Activated gamma-delta T cell treated with Interleukin-2 at 50 U/mL for 16 hours (primary cell): ENCODE results near the gene EPB41.
"Not testable (repeated sequence)": the region's sequence is repeated elsewhere in the genome, so short reads cannot be mapped to it uniquely, and the experiment has no call there.

ENCODE experiments used
- DNase-seq: peaks from one replicate; pipeline ENCODE4 v3.0.0-alpha.2; 2020

The EPB41 gene

DNA sequence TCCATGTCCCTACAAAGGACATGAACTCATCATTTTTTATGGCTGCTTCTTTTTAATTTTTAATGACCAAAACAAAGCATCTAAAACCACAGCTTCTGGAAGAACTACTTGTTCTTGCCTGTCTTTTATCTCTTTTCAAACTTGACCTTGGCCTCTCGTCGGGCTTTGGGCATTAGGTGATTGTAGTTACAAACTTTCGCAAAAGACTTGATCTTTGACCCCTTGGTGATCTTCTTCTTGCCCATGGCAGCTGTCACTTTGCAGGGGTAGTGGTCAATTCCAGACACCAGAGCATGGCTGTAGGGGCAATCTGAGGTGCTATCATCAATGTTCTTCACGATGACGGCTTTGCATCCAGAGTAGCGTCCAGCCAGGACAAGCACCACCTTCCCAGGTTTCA is 67.8 kb downstream of the EPB41 start:
- no peak for DNase-seq

DNA sequence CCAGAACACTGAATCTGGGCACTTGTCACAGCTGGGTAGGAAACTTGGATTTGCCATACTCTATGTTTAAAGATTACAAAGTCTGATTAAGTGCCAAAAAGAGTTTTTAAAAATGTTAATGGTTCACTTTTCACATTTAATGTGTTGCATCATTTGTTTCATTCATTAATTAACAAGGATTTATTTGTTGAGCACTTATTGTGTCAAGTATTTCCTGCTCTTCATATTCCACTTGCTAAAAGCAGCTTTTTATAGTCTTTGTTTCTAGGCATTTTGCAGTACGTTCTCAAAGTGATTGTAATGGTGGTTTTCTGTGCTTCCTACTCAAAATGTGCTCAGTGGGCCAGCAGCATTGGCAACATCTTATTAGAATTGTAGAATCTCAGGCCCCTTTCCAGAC is 68.7 kb downstream of the EPB41 start:
- DNase-seq: no peak

DNA sequence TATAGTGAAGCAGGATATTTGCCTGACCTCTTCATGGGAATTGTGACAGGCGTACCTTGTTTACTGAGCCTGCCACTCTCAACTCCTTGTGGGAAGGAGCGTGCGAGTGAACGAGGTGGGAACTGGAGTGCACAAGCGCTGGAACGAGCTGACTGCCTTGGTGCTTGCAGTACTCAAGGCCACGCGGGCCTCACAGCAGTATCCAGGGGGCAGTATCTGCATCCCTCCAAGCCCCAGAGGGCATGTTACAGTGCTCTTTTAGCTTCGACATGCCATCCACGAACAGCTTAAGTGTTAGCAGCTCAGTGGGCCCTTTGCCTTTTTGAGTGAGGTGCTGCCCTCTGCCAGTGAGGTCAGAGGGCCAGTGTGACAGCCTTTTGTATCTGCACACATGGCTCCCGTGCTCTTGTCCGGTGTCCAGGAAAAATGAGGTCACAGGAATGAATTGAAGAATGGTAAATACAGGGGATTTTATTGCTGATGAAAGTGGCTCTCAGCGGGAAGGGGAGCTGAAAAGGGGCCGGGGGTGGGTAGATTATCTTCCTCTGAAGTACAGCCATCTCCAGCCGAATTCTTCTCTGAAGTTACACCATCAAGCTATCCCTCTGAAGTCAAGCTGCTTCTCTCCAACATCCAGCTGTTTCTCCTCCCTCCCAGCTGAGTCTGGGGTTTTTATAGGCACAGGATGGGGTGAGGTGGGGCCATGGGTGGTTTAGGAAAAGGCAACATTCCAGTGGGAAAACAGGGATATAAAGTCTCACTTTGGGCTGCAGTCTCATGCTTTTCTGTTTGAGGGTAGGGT is 69.3 kb downstream of the EPB41 start:
- no peak for DNase-seq

DNA sequence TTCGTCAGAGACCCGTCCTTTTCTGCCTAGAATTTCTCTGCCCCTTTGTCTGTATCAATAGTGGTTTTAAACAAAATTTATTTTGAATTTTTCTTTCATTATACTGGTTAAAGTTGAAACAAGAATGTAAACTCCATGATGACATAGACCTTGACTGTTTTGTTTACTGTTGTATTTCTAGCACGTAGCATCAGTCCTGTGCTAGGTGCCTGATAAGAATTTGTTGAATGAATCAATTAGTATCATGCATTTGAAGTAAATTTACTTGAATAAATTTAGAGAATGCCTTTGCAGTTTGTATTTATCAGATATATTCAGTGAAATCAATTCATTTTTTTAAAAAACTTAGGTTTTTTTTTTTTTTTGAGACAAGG is 69.9 kb downstream of the EPB41 start:
- DNase-seq: no peak

DNA sequence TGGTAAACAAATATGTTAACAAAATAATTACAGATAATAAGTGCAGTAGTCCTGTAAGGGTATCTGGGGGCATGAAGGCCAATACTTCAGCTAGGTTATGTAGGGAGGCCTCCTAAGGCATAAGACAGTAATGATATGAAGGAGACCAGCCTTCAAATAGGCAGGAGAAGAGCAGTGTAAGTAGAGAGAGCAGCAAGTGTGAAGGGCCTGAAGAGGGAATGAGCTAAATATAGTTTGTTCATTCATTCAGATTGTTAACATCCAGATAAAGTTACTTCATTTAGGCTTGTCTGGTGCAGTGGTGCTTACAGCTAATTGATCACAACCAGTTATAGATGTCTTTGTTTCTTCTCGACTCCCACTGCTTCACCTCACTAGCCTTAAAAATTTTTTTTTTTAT is 71.1 kb downstream of the EPB41 start:
- no peak for DNase-seq

DNA sequence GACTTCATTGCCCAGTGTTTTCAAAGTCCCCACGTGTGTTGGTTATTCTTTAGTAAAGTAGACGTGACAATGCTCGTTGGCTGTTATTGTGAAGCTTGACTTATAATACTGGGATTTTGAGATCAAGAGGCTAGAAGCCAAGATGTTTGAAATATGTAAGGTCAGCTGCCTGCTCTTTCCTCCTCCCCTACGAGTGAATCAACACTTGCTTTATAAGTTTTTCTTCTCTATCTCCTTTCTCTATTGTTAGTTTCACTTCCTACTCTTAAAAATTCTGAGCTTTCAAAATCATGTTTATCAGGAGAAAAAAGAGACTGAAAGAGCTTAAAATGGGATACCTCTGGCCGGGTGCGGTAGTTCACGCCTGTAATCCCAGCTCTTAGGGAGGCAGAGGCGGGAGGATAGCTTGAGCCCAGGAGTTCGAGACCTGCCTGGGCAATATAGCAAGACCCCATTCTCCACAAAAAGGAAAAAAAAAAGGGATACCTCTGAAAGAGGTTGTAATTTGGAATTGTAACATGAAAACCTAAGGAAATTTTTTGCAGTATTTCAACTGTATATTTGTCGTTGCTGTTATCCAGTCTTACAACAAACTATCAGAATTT is 72.0 kb downstream of the EPB41 start:
- DNase-seq: no peak

DNA sequence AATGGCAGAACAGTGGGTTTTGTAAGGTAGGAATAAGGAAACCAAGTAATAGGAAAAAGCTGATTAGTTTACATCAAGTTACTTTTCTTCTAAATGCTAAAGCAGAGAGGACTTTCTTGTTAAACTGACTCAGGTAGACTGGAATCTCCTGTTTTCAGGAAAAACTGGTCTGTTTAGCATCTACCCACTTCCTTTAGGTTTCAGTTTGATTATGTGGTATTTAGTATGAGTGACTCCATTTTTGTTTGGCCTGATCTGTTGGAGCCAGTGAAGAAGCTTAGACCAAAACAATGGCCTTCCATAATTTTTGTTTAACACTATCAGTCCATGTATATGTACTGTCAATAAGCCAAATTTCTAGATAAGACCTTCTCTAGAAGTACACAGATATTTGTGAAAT is 88.4 kb downstream of the EPB41 start:
- no peak for DNase-seq

DNA sequence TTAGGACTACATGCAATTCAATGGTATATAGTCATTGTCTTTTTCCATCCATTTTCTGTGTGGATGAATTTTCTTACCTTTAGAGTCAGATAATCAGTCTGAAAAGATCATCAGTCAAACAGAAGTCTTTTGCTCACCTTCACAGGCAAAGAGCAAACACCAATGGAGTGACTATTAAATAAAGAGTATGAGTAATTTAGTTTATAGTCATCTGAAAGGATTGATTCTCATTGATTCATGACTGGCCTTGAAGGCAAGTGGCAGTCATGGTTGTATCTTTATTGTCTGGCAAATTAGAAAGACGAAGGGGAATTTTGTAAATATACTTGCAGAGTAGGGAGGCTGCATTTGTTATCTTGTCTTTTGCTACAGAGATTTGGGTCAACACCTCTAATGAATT is 89.9 kb downstream of the EPB41 start:
- no peak for DNase-seq

DNA sequence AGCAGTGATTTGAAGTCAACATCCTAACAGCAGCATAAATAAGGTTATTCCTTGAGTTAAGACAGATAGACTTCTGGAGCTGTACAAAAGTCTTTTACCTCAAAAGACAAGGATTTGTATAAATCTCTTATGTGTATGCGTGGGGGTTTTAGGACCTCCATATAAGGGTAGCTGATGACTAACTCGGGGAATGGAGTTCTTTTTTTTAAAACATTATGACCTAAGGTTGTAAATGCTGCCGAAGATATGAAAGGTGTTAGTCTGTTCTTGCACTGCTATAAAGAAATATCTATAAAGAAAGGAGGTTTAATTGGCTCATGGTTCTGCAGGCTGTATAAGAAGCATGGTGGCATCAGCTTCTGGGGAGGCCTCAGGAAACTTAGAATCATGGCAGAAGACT is 90.4 kb downstream of the EPB41 start:
- no peak for DNase-seq

DNA sequence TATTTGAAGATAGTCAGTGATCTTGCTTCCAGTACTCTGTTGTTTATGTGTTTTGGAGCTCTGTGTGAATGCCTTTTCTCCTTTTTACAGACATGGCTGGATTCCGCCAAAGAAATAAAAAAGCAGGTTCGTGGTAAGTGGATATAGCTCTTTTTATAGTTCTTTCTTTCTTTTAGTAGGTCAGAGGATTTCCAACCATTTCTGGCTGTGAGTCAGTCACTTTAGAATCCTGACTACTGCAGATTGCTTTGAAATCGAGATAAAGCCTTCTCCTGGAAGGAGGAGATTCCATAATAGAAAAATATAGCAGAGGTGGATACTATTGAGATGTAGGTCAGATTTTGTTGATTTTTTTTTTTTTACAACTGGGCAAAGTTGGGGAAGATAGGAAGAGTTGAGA is 97.4 kb downstream of the EPB41 start:
- no peak for DNase-seq

DNA sequence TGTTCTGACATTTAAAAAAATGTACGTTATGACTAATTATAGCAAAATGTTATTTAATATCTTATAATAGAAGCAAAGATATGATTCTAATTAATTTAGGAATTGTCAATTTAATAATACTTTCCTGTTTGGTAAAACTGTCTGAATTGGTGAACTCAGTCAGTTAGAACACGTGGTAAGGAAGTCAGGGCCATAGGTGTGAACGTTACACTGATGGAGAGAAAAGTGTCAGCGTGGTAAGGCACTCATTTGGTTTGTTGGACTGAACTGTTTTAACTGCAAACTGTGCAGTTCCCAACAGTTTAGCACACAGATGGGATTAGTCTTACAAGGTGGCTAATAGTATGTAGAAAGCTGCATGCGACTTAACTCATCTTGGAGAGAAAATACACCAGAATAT is 102.9 kb downstream of the EPB41 start:
- no peak for DNase-seq

DNA sequence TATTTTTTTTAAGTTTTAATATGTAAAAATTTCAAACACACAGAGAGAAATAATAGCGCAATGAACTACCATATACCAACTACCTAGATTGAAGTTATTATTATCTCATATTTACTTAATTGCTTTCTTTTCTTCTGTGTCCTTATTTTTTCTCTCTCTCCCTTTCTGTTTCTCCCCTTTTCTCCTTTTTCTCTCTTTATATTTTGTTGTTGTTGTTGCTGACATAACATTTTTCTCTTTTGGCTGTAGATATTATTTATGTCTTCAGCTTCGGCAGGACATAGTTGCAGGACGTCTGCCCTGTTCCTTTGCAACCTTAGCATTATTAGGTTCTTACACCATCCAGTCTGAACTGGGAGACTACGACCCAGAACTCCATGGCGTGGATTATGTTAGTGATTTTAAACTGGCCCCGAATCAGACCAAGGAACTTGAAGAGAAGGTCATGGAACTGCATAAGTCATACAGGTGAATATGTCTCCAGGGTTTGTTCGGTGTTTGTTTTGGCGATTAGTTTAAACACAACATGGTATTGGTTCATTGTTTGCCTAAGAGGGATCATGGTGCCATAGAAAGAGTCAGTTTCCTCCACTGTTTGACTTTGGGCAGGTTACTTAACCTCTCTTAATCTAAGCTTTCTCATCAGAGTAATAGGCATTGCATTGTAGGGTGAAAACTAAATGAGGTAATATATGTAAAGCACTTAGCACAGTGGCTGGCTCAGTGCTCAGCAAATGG is 103.8 kb downstream of the EPB41 start:
- DNase-seq: no peak

DNA sequence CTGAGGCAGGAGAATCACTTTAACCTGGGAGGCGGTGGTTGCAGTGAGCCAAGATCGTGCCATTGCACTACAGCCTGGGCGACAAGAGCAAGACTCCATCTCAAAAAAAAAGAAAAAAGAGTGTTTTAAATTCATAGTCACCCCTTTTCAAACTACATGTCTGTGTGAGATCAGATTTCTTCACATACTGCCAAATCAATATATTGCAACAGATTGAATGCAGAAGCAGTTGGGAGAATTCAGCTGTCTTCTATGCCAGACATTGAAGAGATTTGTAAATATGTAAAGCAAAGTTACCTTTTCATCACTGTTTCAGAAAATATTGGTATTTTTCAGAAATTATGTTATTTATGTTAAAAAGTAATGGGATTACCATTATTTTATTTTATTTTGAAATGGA is 108.3 kb downstream of the EPB41 start:
- DNase-seq: no peak

DNA sequence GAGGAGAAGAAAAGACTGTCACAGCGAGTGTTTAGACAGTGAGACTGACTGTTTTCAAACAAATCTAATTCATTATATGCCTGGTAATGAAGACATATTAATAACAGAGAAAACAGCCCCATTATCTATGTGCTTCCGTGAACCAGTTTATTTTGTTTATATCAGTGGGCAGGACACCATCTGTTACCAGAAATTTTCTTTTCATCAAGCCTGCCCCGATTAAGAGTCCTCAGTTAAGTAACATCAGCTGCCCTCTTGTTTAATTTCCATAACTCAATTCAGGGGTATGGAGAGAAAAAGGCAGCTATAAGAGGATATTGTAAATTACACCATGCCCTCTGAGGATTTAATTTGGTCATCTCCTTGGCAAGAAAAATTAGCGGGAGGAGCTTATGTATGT is 115.3 kb downstream of the EPB41 start:
- DNase-seq: no peak

DNA sequence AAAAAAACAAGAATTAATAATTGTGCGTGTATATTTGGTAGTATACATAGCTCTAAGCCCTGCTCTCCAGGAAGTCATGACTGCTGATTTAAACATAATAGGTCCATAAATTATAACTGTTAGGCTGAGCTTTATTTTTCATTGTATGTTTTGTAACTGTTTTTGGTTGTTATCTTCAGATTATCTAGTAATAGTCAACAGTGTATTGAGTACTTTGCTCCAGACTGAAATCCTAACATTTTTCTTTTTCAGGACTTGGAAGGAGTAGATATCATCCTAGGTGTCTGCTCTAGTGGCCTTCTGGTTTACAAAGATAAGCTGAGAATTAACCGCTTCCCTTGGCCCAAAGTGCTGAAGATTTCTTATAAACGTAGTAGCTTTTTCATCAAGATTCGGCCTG is 118.5 kb downstream of the EPB41 start:
- DNase-seq: no peak

DNA sequence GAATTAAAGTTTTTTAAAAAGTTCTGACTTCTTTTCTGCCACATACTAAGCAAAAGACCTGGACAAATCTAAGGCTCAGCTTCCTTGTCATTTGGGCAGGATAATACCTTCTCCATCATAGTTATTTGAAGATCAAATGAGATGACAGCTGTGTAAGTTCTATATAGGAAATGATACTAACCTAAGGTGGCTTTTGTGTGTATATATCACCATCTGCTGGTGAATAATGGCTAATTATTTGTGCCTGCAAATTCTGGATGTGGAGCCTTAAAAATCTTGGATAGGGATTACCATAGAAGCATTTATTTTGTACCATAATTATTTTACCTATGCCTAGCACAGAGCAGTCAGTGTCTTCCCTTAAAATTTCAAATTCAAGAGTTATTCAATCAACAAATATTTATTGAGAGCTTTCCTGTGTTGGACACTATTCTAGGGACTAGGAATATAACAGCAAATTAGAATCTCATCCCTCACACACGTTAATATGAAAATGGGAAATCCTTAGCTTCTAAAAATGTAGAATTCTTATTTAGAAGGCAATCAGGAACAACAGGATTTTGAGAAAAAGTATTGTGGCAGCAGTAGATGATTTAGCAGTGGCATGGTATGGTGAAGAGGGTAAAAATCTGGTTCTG is 119.6 kb downstream of the EPB41 start:
- DNase-seq: no peak

DNA sequence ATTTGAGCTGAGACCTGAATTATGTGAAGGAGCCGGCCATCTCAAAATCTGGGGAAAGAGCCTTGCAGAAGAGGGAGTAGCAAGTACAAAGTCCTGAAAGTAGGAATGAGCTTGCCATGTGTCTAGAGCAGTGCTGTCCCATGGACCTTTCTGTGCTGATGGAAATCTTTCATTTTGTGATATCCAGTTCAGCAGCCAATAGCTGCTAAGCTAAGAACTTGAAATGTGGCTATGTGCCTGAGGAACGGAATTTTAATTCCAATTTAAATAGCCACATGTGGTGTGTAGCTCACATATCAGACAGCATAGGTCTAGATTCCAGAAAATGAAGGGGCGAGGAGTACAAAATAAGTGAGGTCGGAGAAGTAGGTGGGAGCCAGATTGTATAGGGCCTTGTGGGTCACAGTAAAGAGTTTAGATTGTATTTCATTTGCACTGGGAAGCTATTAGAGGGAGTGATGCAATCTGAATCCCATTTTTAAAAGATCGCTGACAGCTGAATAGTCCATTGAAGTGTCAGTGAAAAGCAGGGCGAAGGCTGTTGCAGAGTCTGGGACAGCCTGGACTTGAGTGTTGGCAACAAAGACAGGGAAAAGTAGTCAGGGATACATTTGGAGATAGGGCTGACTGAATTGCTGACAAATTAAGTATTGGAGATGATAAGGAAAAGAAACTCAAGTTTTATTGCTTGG is 129.1 kb downstream of the EPB41 start:
- DNase-seq: no peak

DNA sequence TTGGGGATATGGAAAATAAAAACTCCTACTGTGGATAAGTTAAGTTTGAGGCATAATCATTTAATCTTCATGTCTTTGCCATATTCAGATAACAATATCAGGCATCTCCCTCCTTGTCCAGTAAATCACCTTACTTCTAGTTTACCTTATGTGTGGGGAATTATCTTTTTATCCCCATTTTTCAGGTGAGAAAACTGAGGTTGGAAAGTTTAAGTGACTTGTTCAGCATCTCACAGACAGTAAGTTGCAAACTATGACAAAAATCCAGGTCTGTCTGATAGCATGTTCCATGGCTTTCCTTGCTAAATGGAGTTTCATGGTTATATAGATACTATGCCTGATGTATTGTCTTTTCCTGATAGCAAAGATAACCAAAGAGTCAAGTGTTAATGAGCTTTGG is 129.6 kb downstream of the EPB41 start:
- DNase-seq: no peak

DNA sequence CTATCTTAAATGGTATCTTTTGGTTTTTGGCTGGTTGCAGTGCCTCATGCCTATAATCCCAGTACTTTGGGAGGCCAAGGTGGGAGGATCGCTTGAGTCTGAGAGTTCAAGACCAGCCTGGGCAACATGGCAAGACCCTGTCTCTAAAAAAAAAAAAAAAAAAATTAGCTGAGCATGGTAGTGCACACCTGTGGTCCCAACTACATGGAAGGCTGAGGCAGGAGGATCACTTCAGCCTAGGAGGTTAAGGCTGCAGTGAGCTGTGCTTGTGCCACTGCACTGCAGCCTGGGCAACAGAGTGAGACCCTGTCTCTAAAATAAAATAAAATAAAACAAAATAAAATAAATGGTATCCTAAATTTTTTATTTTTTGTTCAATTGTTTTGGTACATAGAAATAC is 131.3 kb downstream of the EPB41 start:
- DNase-seq: not testable (repeated sequence)

DNA sequence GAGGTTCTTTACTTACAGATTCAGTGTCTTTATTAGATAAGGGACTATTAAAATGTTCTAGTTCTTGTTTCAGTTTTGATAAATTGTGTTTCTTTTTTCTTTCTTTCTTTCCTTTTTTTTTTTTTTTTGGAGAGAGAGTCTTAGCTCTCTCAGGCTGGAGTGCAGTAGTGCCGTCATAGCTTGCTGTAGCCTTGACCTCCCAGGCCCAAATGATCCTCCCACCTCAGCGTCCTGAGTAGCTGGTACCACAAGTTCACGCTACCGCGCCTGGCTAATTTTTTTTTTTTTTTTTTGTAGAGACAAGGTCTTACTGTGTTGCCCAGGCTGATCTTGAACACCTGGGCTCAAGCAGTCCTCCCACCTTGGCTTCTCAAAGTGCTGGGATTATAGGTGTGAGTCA is 132.8 kb downstream of the EPB41 start:
- no peak for DNase-seq

DNA sequence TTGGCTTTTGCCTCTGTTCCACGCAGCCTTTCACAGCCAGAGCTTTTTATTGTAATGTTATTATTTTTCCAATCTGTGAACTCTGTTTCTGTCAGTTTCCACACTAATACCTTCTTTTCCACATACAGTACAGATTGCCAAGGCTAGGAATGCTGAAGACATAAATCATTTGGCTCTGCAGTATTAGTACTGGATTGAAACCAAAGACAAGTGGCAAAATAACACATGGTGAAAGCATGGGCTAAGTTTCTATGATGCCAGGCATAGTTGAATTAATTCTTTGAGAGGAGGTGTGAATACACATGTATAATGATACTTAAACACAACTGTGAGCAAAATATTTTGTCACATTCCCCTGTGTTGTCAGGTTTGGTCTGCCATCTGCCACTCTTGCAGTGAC is 135.8 kb downstream of the EPB41 start:
- no peak for DNase-seq

DNA sequence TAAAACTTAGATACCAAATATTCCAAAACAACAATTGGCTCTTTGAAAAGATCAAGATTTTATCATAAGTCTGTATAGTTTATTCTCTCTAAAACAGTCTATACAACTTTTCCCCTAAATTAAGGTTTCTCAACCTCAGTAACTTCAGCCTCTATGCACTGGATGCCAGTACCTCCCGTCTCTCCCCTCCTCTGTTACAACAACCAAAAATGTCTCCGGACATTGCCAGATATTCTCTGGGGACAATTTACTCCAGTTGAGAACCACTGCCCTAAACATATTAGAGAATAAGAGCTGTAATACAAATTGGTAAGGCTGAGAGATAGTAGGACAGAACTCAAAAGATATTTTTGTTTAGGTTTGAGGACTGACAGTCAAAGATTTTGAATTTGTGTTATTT is 137.7 kb downstream of the EPB41 start:
- DNase-seq: no peak

DNA sequence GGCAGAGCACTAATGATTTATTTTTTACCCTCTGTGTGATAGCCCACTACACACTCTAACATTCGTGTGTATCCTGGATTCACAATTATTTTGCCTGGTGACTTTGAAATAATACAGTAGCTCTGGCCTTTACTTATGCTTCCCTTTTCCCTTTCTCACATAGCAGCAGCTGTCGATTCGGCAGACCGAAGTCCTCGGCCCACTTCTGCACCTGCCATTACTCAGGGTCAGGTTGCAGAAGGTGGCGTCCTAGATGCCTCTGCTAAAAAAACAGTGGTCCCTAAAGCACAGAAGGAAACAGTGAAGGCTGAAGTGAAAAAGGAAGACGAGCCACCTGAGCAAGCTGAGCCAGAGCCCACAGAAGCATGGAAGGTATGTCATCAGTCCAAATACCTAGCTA is 138.6 kb downstream of the EPB41 start:
- DNase-seq: no peak
